MM.1S (cell line): ENCODE data around the gene HIVEP1.

ENCODE experiments used
- DNase-seq: peaks from one replicate; pipeline ENCODE4 v3.0.0-alpha.2; 2015
- H2AFZ ChIP-seq: fragments of 300-600 bp; sonication (generic); 2 replicates; pipeline ENCODE4 v1.6.0; 2016; ENCODE audit warnings: antibody characterized with exemption, low read length
- H3F3A ChIP-seq: fragments of 300-600 bp; sonication (generic); 2 replicates; pipeline ENCODE4 v1.6.1; 2016; ENCODE audit warnings: mild to moderate bottlenecking, antibody characterized with exemption, low read length, moderate library complexity, mixed read lengths; ENCODE audit not compliant: insufficient read depth
- H3K27ac ChIP-seq: fragments of 300-600 bp; sonication (generic); 2 replicates; pipeline ENCODE4 v1.5.1; 2016; ENCODE audit warnings: mild to moderate bottlenecking, low read length
- H3K27me3 ChIP-seq: fragments of 300-600 bp; sonication (generic); replicated peaks from 2 replicates; pipeline ENCODE4 v1.6.0; 2016; ENCODE audit warnings: low read length; ENCODE audit not compliant: insufficient read depth
- H3K36me3 ChIP-seq: fragments of 300-600 bp; sonication (generic); replicated peaks from 2 replicates; pipeline ENCODE4 v1.6.1; 2016; ENCODE audit warnings: mild to moderate bottlenecking, low read length, mixed read lengths; ENCODE audit not compliant: insufficient read depth
- H3K4me1 ChIP-seq: fragments of 300-600 bp; sonication (generic); 2 replicates; pipeline ENCODE4 v1.6.1; 2016; ENCODE audit warnings: low read length, mixed read lengths
- H3K4me2 ChIP-seq: fragments of 300-600 bp; sonication (generic); 2 replicates; pipeline ENCODE4 v1.6.0; 2016; ENCODE audit warnings: low read depth, low read length
- H3K4me3 ChIP-seq: fragments of 300-600 bp; sonication (generic); 2 replicates; pipeline ENCODE4 v1.5.1; 2016; ENCODE audit warnings: low read length, mixed read lengths
- H3K79me2 ChIP-seq: fragments of 300-600 bp; sonication (generic); 2 replicates; pipeline ENCODE4 v1.6.1; 2016; ENCODE audit warnings: mixed run types, low read length, mixed read lengths
- H3K9ac ChIP-seq: fragments of 300-600 bp; sonication (generic); 2 replicates; pipeline ENCODE4 v1.6.1; 2016; ENCODE audit warnings: low read length, mixed read lengths
- H3K9me2 ChIP-seq: fragments of 300-600 bp; sonication (generic); replicated peaks from 2 replicates; pipeline ENCODE4 v1.6.1; 2016; ENCODE audit warnings: mild to moderate bottlenecking, low read length, mixed read lengths; ENCODE audit not compliant: insufficient read depth
- H3K9me3 ChIP-seq: fragments of 300-600 bp; sonication (generic); replicated peaks from 2 replicates; pipeline ENCODE4 v1.6.1; 2016; ENCODE audit warnings: mild to moderate bottlenecking, low read length, mixed read lengths; ENCODE audit not compliant: insufficient read depth
- H4K20me1 ChIP-seq: fragments of 300-600 bp; sonication (generic); 2 replicates; pipeline ENCODE4 v1.6.1; 2016; ENCODE audit warnings: mild to moderate bottlenecking, low read length, moderate library complexity, mixed read lengths; ENCODE audit not compliant: insufficient read depth
- EZH2 ChIP-seq: fragments of 300-600 bp; sonication (generic); optimal IDR thresholded peaks from 2 replicates; pipeline ENCODE3; 2017; ENCODE audit warnings: low read depth, mild to moderate bottlenecking, antibody characterized with exemption, low read length, mixed read lengths
- EZH2phosphoT487 ChIP-seq: fragments of 300-600 bp; sonication (generic); IDR thresholded peaks from 2 replicates; pipeline ENCODE4 v1.6.1; 2018; ENCODE audit warnings: antibody characterized with exemption, low read length
- TF ChIP-seq, protein P1 (sequence below): fragments of 300-600 bp; sonication (generic); IDR thresholded peaks from 2 replicates; pipeline ENCODE4 v1.5.1; 2016; ENCODE audit warnings: antibody characterized with exemption, low read length, mixed read lengths

Gene HIVEP1

DNA sequence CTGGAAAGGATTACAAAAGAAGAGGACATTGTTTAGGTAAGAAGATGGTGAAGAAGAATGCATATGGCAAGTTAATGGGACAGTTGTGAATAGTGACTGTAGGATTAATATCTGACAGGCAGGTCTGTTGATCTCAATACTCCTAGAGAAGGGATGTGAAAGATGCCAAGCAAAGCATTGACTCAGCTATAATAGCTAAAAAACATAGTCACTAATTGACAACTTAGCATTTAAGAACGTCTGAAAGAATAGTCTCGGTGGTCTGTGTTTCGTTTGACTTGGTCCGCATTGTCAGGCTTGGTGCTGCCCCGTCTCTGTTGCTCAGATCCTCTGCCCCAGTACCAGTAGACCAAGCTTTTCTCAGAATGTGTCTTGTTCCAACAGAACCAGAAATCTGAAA, 65.9 kb downstream of the HIVEP1 start:
- no peaks in the 10 kb centered on the region for H3K9me2 ChIP-seq
- H3K4me1 ChIP-seq: no peaks in the 10 kb centered on the region
- TF ChIP-seq EZH2: no peak
- TF ChIP-seq EZH2phosphoT487: no peak
- TF ChIP-seq, protein P1, sequence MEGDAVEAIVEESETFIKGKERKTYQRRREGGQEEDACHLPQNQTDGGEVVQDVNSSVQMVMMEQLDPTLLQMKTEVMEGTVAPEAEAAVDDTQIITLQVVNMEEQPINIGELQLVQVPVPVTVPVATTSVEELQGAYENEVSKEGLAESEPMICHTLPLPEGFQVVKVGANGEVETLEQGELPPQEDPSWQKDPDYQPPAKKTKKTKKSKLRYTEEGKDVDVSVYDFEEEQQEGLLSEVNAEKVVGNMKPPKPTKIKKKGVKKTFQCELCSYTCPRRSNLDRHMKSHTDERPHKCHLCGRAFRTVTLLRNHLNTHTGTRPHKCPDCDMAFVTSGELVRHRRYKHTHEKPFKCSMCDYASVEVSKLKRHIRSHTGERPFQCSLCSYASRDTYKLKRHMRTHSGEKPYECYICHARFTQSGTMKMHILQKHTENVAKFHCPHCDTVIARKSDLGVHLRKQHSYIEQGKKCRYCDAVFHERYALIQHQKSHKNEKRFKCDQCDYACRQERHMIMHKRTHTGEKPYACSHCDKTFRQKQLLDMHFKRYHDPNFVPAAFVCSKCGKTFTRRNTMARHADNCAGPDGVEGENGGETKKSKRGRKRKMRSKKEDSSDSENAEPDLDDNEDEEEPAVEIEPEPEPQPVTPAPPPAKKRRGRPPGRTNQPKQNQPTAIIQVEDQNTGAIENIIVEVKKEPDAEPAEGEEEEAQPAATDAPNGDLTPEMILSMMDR: no peak
- H3K36me3 ChIP-seq: no peaks in the 10 kb centered on the region
- no peaks in the 10 kb centered on the region for H3F3A ChIP-seq
- H3K27me3 ChIP-seq: no peaks in the 10 kb centered on the region
- no peak overlapping the region for H2AFZ ChIP-seq
- no peaks in the 10 kb centered on the region for H4K20me1 ChIP-seq
- no peaks in the 10 kb centered on the region for H3K9me3 ChIP-seq
- H3K9ac ChIP-seq: no peak overlapping the region
- no peak overlapping the region for H3K4me3 ChIP-seq
- H3K4me2 ChIP-seq: no peak overlapping the region
- peaks cover 88% of the 10 kb centered on the region for H3K79me2 ChIP-seq
- H3K27ac ChIP-seq: no peak overlapping the region
- no peak for DNase-seq

DNA sequence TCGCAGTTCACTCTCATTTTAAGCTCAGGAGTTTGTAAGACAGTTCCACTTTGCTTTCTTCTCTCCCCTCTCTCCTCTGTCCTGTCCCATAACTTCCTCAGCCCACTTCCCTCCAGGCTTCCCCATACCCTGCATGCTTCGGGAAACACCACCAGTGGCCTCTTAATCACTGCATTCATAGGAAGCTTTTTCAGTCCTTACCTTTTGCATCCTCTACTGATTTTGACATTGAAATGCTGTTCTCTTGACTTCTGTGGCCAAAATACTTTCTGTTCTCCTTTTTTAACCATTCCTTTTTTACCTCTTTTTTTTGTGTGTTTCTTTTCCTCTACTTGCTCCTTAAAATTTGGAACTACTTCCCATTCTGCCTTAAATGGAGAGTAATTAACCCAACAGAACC, 69.7 kb downstream of the HIVEP1 start:
- no peak overlapping the region for H3K27ac ChIP-seq
- H3K9ac ChIP-seq: no peak overlapping the region

DNA sequence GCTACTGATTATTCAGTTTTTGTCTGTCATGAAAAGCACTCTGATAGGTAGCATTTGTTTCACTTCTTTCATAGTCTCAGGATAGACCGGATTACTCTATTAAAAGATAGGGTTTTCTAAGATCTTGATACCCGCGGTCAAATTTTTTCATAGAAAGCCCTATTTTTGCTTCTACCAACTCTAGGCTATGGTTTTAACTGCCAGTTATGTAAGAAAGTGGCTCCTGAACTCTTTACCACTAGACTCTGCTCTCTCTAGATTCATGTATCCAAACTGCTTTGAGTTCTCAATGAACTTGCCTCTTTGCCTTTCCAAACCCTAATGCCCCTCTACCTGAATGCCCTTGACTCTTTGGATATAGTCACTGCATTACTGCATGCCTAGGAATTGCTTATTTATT, 70.3 kb downstream of the HIVEP1 start:
- Histone ChIP-seq H3K9me2 (no peaks in the 10 kb centered on the region), H3K4me3 (no peak overlapping the region), H3K4me1 (no peaks in the 10 kb centered on the region), H3K9ac (no peak overlapping the region), H3F3A (no peaks in the 10 kb centered on the region), H3K27me3 (no peaks in the 10 kb centered on the region), H3K36me3 (no peaks in the 10 kb centered on the region), H2AFZ (no peak overlapping the region), H3K79me2 (peaks cover 79% of the 10 kb centered on the region), H3K27ac (no peak overlapping the region), H4K20me1 (no peaks in the 10 kb centered on the region), H3K4me2 (no peak overlapping the region), H3K9me3 (no peaks in the 10 kb centered on the region)
- no peak for DNase-seq
- TF ChIP-seq EZH2phosphoT487 (no peak), EZH2 (no peak)
- TF ChIP-seq, protein P1: no peak

More for the DNA sequence above, 69.7 kb downstream of the HIVEP1 start:
- H3K4me2 ChIP-seq: no peak overlapping the region
- H3K79me2 ChIP-seq: peaks cover 85% of the 10 kb centered on the region
- H4K20me1 ChIP-seq: no peaks in the 10 kb centered on the region
- H3K9me2 ChIP-seq: no peaks in the 10 kb centered on the region
- no peaks in the 10 kb centered on the region for H3F3A ChIP-seq
- H3K27me3 ChIP-seq: no peaks in the 10 kb centered on the region
- H3K36me3 ChIP-seq: no peaks in the 10 kb centered on the region
- no peaks in the 10 kb centered on the region for H3K4me1 ChIP-seq
- TF ChIP-seq, protein P1: no peak
- TF ChIP-seq EZH2phosphoT487 (no peak), EZH2 (no peak)
- no peak overlapping the region for H3K4me3 ChIP-seq
- H2AFZ ChIP-seq: no peak overlapping the region
- DNase-seq: no peak
- no peaks in the 10 kb centered on the region for H3K9me3 ChIP-seq
